NCI-H510A treated with DMSO at 0.1 percent for 48 hours (cell line): ENCODE results near the gene ANKRD12.

ENCODE experiments used
- DNase-seq: peaks from one replicate; lab custom pipeline; 2025; lab: John Stamatoyannopoulos, UW

ANKRD12 gene

GRCh38 chr18:9106800-9107584 is 29.6 kb upstream of the ANKRD12 start:
- no peak for DNase-seq

DNA sequence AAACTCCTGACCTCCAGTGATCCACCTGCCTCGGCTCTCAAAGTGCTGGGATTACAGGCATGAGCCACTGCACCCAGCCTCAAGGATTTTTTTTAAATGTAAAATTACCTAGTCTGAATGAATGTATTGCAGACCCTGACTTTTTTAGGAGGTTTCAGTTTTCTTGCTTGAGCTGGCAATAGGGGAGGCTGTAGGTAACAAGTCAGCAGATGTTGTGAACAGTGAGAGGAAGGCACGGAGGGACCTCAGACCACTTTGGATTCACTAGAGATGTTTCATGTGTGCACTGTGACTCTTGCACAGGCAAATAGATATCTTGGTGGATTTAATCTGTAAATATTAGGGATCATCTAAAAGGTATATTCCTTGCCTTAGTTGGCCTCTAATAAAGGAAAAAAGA is 27.7 kb upstream of the ANKRD12 start:
- no peak for DNase-seq

DNA sequence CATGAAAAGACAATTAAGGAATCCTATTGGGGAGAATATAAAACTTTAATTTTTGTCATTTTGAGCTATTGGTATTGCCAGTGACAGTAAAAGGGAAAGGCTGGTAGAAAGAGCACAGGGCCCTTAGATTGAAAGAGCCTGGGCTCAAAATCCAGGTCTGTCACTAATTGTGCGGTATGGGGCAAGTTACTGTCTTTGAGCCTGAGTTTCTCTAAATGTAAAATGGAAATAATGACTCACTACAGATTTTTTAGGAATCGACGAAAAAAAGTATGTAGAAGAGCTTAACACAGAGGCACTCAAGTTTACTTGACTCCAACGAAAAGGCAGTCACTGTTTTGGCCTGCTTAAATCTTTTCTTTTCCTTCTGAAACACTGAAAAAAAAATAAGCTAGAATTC is 27.1 kb upstream of the ANKRD12 start:
- no peak for DNase-seq

DNA sequence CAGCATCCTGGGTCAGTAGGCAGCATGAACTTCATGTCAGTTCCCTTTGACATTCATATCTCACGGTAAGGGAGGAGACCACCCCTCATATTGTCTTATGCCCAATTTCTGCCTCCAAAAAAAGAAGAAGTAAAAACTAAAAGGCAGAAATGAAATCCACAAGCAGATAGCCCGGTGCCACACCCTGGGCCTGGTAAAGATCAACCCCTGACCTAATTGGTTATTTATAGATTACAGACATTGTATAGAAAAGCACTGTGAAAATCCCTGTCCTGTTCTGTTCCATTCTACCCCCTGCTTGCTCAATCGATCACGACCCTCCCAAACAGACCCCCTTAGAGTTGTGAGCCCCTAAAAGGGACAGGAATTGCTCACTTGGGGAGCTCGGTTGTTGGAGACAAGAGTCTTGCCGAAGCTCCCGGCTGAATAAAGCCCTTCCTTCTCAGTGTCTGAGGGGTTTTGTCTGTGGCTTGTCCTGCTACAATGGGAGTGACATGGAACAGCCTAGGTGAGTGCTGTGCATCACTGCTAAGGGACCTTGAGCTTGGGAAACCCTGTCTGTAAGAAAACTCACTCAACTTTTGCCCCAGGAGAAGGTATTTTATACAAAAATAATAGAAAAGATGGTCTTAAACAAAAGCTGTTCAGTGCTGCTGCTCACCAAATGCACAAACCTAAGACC is 23.0 kb upstream of the ANKRD12 start:
- no peak for DNase-seq

GRCh38 chr18:9115984-9116383 is 20.6 kb upstream of the ANKRD12 start:
- no peak for DNase-seq

- no peak for DNase-seq
Observed at GRCh38 chr18:9117980-9118841, 18.4 kb upstream of the ANKRD12 start.

DNA sequence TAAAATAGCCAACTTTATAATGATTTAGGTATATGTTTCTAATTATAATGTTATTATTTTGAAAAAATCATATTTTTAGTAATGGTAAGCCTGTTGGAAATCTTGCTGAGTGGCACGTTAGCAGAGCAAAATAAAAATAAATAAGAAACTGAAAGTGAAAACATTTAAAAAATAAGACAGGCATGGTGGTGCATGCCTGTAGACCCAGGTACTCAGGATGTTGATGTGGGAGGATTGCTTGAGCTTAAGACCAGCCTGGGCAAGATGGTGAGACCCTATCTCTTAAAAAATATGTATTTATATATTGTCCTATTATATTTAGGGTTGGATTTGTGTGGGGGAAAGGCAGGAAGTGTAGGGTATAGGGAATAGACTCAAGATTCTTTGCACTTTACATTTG is 15.8 kb upstream of the ANKRD12 start:
- DNase-seq, result no peak

GRCh38 chr18:9123520-9123919 is 13.1 kb upstream of the ANKRD12 start:
- no peak for DNase-seq

- no peak for DNase-seq
Observed at GRCh38 chr18:9124824-9125223, 11.8 kb upstream of the ANKRD12 start.

DNA sequence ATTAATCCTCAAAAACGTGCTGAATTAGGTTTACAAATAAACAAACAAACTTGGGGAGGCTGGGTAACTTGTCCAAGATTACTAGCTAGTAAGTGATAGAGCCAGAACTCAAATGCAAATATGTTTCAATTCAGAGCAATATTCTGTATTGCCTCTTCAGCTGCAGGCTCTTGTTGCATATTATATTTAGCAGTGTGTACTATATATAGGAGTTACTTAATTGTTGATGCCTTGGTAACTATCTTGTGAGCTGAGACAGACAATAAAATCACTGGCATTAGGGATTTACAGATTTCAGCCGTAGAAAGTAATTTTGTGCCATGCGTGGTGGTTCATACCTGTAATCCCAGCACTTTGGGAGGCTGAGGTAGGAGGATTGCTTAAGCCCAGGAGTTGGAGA is 10.2 kb upstream of the ANKRD12 start:
- no peak for DNase-seq

GRCh38 chr18:9130195-9130594 is 6.4 kb upstream of the ANKRD12 start:
- no peak for DNase-seq

- DNase-seq, result no peak
Observed at GRCh38 chr18:9130806-9131205, 5.8 kb upstream of the ANKRD12 start.

DNA sequence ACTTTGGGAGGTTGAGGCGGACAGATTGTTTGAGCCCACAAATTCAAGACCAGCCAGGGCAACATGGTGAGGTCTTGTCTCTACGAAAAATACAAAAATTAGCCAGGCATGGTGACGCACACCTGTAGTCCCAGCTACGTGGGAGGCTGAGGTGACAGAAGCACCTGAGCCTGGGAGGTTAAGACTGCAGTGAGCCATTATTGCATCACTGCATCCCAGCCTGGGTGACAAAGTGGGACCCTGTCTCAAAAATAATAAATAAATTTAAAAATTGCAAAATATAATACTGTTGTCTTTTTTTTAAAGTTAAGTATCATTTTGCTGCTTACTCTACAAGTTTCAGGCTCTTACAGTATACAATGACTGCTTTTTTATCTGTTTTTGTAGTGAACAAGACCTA is 4.0 kb upstream of the ANKRD12 start:
- no peak for DNase-seq

DNA sequence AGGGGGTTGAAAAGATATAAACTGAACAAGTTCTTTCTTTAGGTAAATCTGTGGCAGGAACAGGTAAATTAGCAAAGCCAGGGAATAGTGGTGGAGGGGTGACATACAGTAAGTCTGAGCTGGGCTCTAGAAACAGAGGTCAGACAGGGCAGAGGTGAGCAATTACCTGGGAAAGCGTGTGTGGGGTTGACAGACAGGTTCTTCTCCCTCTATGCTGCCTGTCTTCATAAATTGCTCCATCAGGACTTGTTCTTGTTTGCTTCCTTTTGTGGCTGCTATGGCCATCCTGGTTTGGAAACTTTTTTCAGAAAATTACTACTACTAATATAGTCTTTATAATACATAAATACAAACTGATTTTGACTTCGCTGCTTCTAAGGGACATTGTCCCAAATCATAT is 3.4 kb upstream of the ANKRD12 start:
- DNase-seq, result no peak

GRCh38 chr18:9135081-9135911 is 1.3 kb upstream of the ANKRD12 start:
- DNase-seq, result no peak

DNA sequence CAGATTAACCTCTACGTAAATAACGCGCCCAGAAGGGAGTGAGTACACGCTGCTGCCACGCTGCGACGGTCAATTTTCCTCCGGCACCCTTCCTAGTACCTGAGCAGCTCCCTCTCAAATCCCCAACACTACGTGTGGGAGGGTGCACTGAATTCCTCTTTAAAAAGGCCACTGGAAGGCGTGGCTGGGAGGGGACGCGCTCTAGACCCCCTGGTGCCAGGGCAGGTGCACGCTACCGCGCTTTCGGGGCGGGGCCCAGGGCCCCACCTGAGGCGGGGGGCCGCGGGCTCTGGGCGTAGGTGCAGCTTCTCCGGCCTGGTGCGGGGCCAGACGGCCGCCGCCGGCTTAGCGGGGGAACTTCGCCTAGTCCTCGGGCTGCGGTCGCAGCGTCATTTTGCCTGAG is 668 bp upstream of the ANKRD12 start:
- peak; percentile 90 for DNase-seq

GRCh38 chr18:9137168-9138066 is 836 bp downstream of the ANKRD12 start:
- peak; percentile 87 for DNase-seq

DNA sequence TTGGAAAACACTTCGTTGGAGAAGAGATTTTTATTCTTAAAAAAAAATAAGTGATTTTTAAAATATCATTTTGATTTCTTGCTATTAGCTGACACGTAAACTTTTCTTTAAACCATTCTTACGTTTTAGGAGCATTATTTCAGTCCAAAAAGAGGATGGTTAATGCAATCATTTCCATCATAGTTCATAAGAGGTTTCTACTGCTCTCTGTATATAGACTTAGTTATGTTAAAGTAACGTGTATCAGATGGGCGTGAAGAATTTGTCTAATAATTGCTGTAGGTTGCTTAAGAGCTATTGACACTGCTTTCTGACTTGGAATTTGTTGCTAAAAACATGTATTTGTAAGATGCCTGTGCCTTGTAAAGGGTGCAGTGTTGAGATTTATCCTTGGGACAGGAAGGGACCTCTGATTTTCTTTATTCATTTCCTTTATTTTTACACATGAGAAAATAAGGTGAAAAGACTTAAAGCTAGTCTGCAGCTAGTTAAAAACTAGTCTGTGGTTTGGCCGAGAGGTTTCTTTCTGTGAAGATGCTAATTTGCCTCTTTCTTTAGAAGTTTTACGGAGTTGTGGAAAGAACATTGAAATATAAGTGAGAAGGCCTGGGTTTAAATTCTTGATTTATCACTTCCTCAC is 2.9 kb downstream of the ANKRD12 start:
- no peak for DNase-seq

DNA sequence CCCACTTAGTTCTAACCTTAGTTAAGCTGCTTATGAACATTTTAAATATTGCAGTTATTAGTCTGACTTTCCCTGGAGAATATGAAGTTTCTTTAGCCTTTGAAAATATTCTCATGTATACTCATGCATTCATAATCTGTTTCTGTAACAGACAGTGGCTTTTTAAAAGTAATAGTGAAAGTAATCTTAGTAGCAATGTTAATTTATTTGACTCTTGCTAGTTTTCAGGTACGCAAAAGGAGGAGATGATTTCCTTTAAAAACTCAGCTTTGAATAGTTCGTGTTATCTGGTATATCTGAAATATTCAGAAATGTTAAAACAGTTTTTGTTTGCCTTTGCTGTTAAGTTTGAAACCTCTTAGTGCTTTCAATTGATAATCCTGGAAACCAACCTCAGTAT is 3.8 kb downstream of the ANKRD12 start:
- DNase-seq, result no peak

DNA sequence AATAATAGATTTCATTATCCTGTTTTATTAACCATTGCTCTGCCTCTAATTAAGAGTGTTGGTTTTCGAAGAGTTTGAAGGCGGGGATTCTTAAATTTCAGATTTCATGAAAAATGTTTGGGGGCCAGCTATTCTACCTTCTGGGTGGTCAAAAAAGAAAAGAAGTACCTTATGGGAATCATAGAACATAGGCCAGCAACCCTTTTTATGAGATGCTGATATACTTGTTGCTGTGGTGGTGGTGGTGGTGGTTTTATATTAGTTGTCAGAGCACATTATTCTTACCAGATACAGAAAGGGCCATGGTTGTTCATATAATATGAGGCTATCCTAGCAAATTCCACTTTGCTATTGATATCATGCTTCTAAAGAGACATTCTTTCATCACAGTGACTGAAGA is 4.4 kb downstream of the ANKRD12 start:
- DNase-seq, result no peak
